Stomach (tissue), 4 donors: Measurements from ENCODE around the gene XRCC1.

Experiments
- EP300 ChIP-seq: sonication (generic); formaldehyde crosslinking; IDR thresholded peaks from one replicate; pipeline ENCODE4 v1.6.1; 2017; ENCODE audit warnings: antibody characterized with exemption
- POLR2A ChIP-seq, 4 donors: fragments of 450-650 bp; IDR thresholded peaks; one replicate each; pipeline ENCODE4 v1.6.1; 2016; ENCODE audit warnings: antibody characterized with exemption in 4 of 4, control low read depth in 2 of 4, mild to moderate bottlenecking in 1 of 4, moderate library complexity in 1 of 4
- POLR2AphosphoS5 ChIP-seq, 3 donors: sonication (generic); formaldehyde crosslinking; IDR thresholded peaks; one replicate each; pipeline ENCODE4 v1.6.1; 2016; ENCODE audit warnings: antibody characterized with exemption in 3 of 3
- TF ChIP-seq, protein P1 (sequence below), 7 experiments: fragments of 450-650 bp in 4 of 7; fragments of 200-600 bp in 3 of 7; sonication (generic) in 3 of 7; IDR thresholded peaks; one replicate each; pipeline ENCODE4 v1.5.1; 2016 to 2019; ENCODE audit warnings: antibody characterized with exemption in 7 of 7, control low read depth in 2 of 7, mild to moderate bottlenecking in 1 of 7

DNA sequence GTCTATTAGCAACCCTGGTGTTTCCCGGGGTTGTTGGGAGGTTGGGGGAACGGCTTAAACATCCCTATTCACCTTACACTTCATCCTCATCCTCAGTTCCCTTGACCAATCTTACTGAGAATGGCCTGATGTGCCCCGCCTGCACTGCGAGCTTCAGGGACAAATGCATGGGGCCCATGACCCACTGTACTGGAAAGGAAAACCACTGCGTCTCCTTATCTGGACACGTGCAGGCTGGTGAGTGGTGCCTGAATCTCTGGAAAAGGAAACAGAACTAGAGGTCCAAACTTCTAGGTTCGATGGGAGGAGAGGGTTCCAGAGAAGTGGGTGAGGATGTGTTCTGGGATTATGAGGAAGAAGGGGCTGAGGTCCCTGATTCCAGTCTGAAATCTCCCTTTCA lies 6.1 kb upstream of the XRCC1 start:
- TF ChIP-seq, protein P1, sequence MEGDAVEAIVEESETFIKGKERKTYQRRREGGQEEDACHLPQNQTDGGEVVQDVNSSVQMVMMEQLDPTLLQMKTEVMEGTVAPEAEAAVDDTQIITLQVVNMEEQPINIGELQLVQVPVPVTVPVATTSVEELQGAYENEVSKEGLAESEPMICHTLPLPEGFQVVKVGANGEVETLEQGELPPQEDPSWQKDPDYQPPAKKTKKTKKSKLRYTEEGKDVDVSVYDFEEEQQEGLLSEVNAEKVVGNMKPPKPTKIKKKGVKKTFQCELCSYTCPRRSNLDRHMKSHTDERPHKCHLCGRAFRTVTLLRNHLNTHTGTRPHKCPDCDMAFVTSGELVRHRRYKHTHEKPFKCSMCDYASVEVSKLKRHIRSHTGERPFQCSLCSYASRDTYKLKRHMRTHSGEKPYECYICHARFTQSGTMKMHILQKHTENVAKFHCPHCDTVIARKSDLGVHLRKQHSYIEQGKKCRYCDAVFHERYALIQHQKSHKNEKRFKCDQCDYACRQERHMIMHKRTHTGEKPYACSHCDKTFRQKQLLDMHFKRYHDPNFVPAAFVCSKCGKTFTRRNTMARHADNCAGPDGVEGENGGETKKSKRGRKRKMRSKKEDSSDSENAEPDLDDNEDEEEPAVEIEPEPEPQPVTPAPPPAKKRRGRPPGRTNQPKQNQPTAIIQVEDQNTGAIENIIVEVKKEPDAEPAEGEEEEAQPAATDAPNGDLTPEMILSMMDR (IDR thresholded peaks at IDR 0.05): no peak
- TF ChIP-seq EP300: no peak
- no peak for TF ChIP-seq POLR2AphosphoS5 (IDR thresholded peaks at IDR 0.05)
- no peak for TF ChIP-seq POLR2A (IDR thresholded peaks at IDR 0.05)
